ENCODE measurements around the gene SH3D19.

Gene SH3D19

GRCh38 chr4:151339467-151339866 is 14.1 kb upstream of the SH3D19 start:
- Histone ChIP-seq H3K9me3 (ENCODE audit: insufficient read depth, low read depth, low read length) (no peaks in the 10 kb centered on the region), H3K27me3 (ENCODE audit: insufficient read depth, low read length) (no peaks in the 10 kb centered on the region), H3K27ac (ENCODE audit: low read depth, low read length) (no peak overlapping the region), H4K8ac (ENCODE audit: low read depth, low read length) (no peak overlapping the region), H3K79me1 (ENCODE audit: low read length) (no peaks in the 10 kb centered on the region), H2AK5ac (ENCODE audit: low read length) (no peak overlapping the region), H2BK120ac (ENCODE audit: insufficient read depth, low read length, poor library complexity) (no peak overlapping the region), H3K9ac (ENCODE audit: low read length) (no peak overlapping the region), H3K4ac (ENCODE audit: low read depth, low read length) (no peak overlapping the region), H2BK12ac (ENCODE audit: low read length) (no peak overlapping the region), H3K4me3 (ENCODE audit: low read depth, low read length) (no peak overlapping the region), H3K36me3 (ENCODE audit: control insufficient read depth in 1 of 2, insufficient read depth in 2 of 2, low read length in 2 of 2) (no peaks in the 10 kb centered on the region), H3K18ac (ENCODE audit: low read length) (no peak overlapping the region), H3K14ac (ENCODE audit: low read length) (no peak overlapping the region), H3K23ac (ENCODE audit: low read length) (no peak overlapping the region), H3K4me1 (ENCODE audit: control insufficient read depth in 1 of 2, insufficient read depth in 2 of 2, low read length in 2 of 2) (no peaks in the 10 kb centered on the region), H2AFZ (ENCODE audit: insufficient read depth, low read length, poor library complexity) (no peak overlapping the region), H3K79me2 (ENCODE audit: control insufficient read depth, insufficient read depth, low read length, poor library complexity) (no peaks in the 10 kb centered on the region), H4K91ac (ENCODE audit: low read depth, low read length) (no peak overlapping the region), H4K12ac (ENCODE audit: low read depth, low read length) (no peak overlapping the region), H2BK5ac (ENCODE audit: low read depth, low read length, poor library complexity) (no peak overlapping the region), H3K4me2 (ENCODE audit: low read length) (no peak overlapping the region)
- WGBS (ENCODE audit: extremely low coverage, insufficient coverage, insufficient read length) = no CpG with 5 or more reads among the region's 2 CpGs
- no peak for DNase-seq

GRCh38 chr4:151331276-151332042 is 6.1 kb upstream of the SH3D19 start:
- no peak overlapping the region for H2BK12ac ChIP-seq (ENCODE audit: low read length)
- no peaks in the 10 kb centered on the region for H3K79me2 ChIP-seq (ENCODE audit: control insufficient read depth, insufficient read depth, low read length, poor library complexity)
- no peak overlapping the region for H3K14ac ChIP-seq (ENCODE audit: low read length)
- no peak overlapping the region for H3K4me2 ChIP-seq (ENCODE audit: low read length)
- no peak overlapping the region for H3K9ac ChIP-seq (ENCODE audit: low read length)
- H3K4ac ChIP-seq (ENCODE audit: low read depth, low read length) = no peak overlapping the region
- H3K4me1 ChIP-seq (ENCODE audit: control insufficient read depth in 1 of 2, insufficient read depth in 2 of 2, low read length in 2 of 2) = peaks cover 3 to 4% of the 10 kb centered on the region in 2 experiments
- no peak overlapping the region for H3K27ac ChIP-seq (ENCODE audit: low read depth, low read length)
- H3K9me3 ChIP-seq (ENCODE audit: insufficient read depth, low read depth, low read length) = no peaks in the 10 kb centered on the region
- no peak overlapping the region for H4K12ac ChIP-seq (ENCODE audit: low read depth, low read length)
- no peak overlapping the region for H2BK120ac ChIP-seq (ENCODE audit: insufficient read depth, low read length, poor library complexity)
- no peak overlapping the region for H4K8ac ChIP-seq (ENCODE audit: low read depth, low read length)
- no peak overlapping the region for H3K23ac ChIP-seq (ENCODE audit: low read length)
- H3K36me3 ChIP-seq (ENCODE audit: control insufficient read depth in 1 of 2, insufficient read depth in 2 of 2, low read length in 2 of 2) = no peaks in the 10 kb centered on the region
- H3K27me3 ChIP-seq (ENCODE audit: insufficient read depth, low read length) = no peaks in the 10 kb centered on the region
- H3K4me3 ChIP-seq (ENCODE audit: low read depth, low read length) = no peak overlapping the region
- no peak for DNase-seq
- H2AK5ac ChIP-seq (ENCODE audit: low read length) = no peak overlapping the region
- H2BK5ac ChIP-seq (ENCODE audit: low read depth, low read length, poor library complexity) = no peak overlapping the region
- no CpG with 5 or more reads among the region's 1 CpG for WGBS (ENCODE audit: extremely low coverage, insufficient coverage, insufficient read length)
- H3K79me1 ChIP-seq (ENCODE audit: low read length) = no peaks in the 10 kb centered on the region
- no peak overlapping the region for H3K18ac ChIP-seq (ENCODE audit: low read length)
- no peak overlapping the region for H2AFZ ChIP-seq (ENCODE audit: insufficient read depth, low read length, poor library complexity)
- H4K91ac ChIP-seq (ENCODE audit: low read depth, low read length) = no peak overlapping the region

GRCh38 chr4:151329217-151330007 is 4.0 kb upstream of the SH3D19 start:
- H2AK5ac ChIP-seq (ENCODE audit: low read length) = no peak overlapping the region
- H2BK5ac ChIP-seq (ENCODE audit: low read depth, low read length, poor library complexity) = no peak overlapping the region
- no peak overlapping the region for H4K91ac ChIP-seq (ENCODE audit: low read depth, low read length)
- H3K14ac ChIP-seq (ENCODE audit: low read length) = no peak overlapping the region
- no peak overlapping the region for H3K9ac ChIP-seq (ENCODE audit: low read length)
- no peak overlapping the region for H4K8ac ChIP-seq (ENCODE audit: low read depth, low read length)
- peaks cover 9% of the 10 kb centered on the region for H3K79me1 ChIP-seq (ENCODE audit: low read length)
- no peaks in the 10 kb centered on the region for H3K36me3 ChIP-seq (ENCODE audit: control insufficient read depth in 1 of 2, insufficient read depth in 2 of 2, low read length in 2 of 2)
- H4K12ac ChIP-seq (ENCODE audit: low read depth, low read length) = no peak overlapping the region
- no peak overlapping the region for H3K27ac ChIP-seq (ENCODE audit: low read depth, low read length)
- H3K4ac ChIP-seq (ENCODE audit: low read depth, low read length) = no peak overlapping the region
- no peak overlapping the region for H3K23ac ChIP-seq (ENCODE audit: low read length)
- H2BK12ac ChIP-seq (ENCODE audit: low read length) = no peak overlapping the region
- no peaks in the 10 kb centered on the region for H3K27me3 ChIP-seq (ENCODE audit: insufficient read depth, low read length)
- no peak overlapping the region for H2AFZ ChIP-seq (ENCODE audit: insufficient read depth, low read length, poor library complexity)
- peaks cover 3 to 4% of the 10 kb centered on the region in 2 experiments for H3K4me1 ChIP-seq (ENCODE audit: control insufficient read depth in 1 of 2, insufficient read depth in 2 of 2, low read length in 2 of 2)
- H3K18ac ChIP-seq (ENCODE audit: low read length) = no peak overlapping the region
- WGBS (ENCODE audit: extremely low coverage, insufficient coverage, insufficient read length) = no CpG with 5 or more reads among the region's 4 CpGs
- H3K79me2 ChIP-seq (ENCODE audit: control insufficient read depth, insufficient read depth, low read length, poor library complexity) = peaks cover 5% of the 10 kb centered on the region
- no peak for DNase-seq
- no peak overlapping the region for H3K4me2 ChIP-seq (ENCODE audit: low read length)
- H3K9me3 ChIP-seq (ENCODE audit: insufficient read depth, low read depth, low read length) = no peaks in the 10 kb centered on the region
- no peak overlapping the region for H3K4me3 ChIP-seq (ENCODE audit: low read depth, low read length)
- H2BK120ac ChIP-seq (ENCODE audit: insufficient read depth, low read length, poor library complexity) = no peak overlapping the region

- Histone ChIP-seq H3K9me3 (ENCODE audit: insufficient read depth, low read depth, low read length) (no peaks in the 10 kb centered on the region), H3K36me3 (ENCODE audit: control insufficient read depth in 1 of 2, insufficient read depth in 2 of 2, low read length in 2 of 2) (no peaks in the 10 kb centered on the region), H3K23ac (ENCODE audit: low read length) (no peak overlapping the region), H3K4me3 (ENCODE audit: low read depth, low read length) (peak overlapping the region; percentile 83), H3K4me2 (ENCODE audit: low read length) (peak overlapping the region; percentile 79), H3K79me1 (ENCODE audit: low read length) (peaks cover 12% of the 10 kb centered on the region), H3K4ac (ENCODE audit: low read depth, low read length) (no peak overlapping the region), H3K27me3 (ENCODE audit: insufficient read depth, low read length) (no peaks in the 10 kb centered on the region), H3K79me2 (ENCODE audit: control insufficient read depth, insufficient read depth, low read length, poor library complexity) (peaks cover 7% of the 10 kb centered on the region), H3K9ac (ENCODE audit: low read length) (peak overlapping the region; percentile 31), H2BK12ac (ENCODE audit: low read length) (no peak overlapping the region), H2AFZ (ENCODE audit: insufficient read depth, low read length, poor library complexity) (peak overlapping the region; percentile 64), H3K14ac (ENCODE audit: low read length) (no peak overlapping the region), H3K27ac (ENCODE audit: low read depth, low read length) (no peak overlapping the region), H4K8ac (ENCODE audit: low read depth, low read length) (peak overlapping the region; percentile 30), H2BK5ac (ENCODE audit: low read depth, low read length, poor library complexity) (no peak overlapping the region), H3K4me1 (ENCODE audit: control insufficient read depth in 1 of 2, insufficient read depth in 2 of 2, low read length in 2 of 2) (peaks cover 0 to 5% of the 10 kb centered on the region in 2 experiments), H3K18ac (ENCODE audit: low read length) (no peak overlapping the region), H4K12ac (ENCODE audit: low read depth, low read length) (no peak overlapping the region), H2BK120ac (ENCODE audit: insufficient read depth, low read length, poor library complexity) (no peak overlapping the region), H2AK5ac (ENCODE audit: low read length) (no peak overlapping the region), H4K91ac (ENCODE audit: low read depth, low read length) (no peak overlapping the region)
- WGBS (ENCODE audit: extremely low coverage, insufficient coverage, insufficient read length) = no CpG with 5 or more reads among the region's 6 CpGs
- no peak for DNase-seq
Observed at GRCh38 chr4:151325949-151326246, 493 bp upstream of the SH3D19 start.

Data from trophoblast cell (in vitro differentiated cells and primary cell).